GM10847 (cell line): ENCODE results near the gene SDK1.

Experiments used
- POLR2A ChIP-seq: IDR thresholded peaks from 2 replicates; pipeline ENCODE4 v1.6.1; 2011; ENCODE audit not compliant: insufficient read length; ENCODE audit errors: extremely low read depth

SDK1 gene

GRCh38 chr7:4162884-4163564 is 862.0 kb downstream of the SDK1 start:
- TF ChIP-seq POLR2A: no peak

- TF ChIP-seq POLR2A: no peak
Observed at GRCh38 chr7:4163565-4164203, 862.6 kb downstream of the SDK1 start.

- no peak for TF ChIP-seq POLR2A
Observed at GRCh38 chr7:4164556-4164955, 863.5 kb downstream of the SDK1 start.

DNA sequence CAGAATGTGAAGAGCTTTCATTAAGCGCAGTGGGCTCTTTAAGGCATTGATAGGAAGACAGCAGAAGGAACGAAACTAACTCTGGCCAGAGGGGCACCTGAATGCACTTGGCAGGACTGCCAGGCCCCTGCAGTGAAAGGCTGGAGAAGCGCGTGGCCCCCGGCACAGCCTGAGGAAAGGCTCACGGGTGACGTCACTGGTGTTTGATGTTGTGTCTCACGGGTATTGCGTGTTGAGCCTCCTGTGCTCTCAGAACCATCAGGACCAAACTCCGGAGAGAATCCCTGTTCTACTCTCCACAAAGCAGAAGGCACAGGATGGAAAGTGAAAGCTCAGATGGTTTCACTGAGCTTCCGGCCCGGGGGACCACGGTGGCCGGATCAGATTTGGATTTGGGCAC is 865.3 kb downstream of the SDK1 start:
- TF ChIP-seq POLR2A: no peak

- TF ChIP-seq POLR2A: no peak
Observed at GRCh38 chr7:4166807-4167206, 865.8 kb downstream of the SDK1 start.

GRCh38 chr7:4167385-4167910 is 866.4 kb downstream of the SDK1 start:
- no peak for TF ChIP-seq POLR2A

DNA sequence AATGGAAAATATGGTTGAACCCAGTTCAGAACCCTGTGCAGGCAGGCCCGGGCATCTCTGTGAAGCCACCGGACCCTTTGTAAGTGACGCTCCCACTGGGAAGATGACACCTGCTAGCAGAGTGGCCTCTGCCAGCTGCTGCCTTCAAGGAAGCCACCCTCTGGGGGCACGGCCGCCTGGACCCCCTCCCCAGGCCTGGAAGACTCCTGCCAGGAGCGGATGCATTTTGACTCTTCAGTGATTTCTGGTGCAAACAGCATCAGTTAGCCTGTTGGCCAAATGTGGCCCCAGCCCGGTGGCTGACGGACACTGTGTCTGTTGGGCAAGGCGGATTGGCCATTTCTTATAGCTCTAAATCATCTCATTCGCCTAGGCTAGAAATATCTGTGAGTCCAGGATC is 867.0 kb downstream of the SDK1 start:
- no peak for TF ChIP-seq POLR2A

- TF ChIP-seq POLR2A: no peak
Observed at GRCh38 chr7:4168541-4168940, 867.5 kb downstream of the SDK1 start.

DNA sequence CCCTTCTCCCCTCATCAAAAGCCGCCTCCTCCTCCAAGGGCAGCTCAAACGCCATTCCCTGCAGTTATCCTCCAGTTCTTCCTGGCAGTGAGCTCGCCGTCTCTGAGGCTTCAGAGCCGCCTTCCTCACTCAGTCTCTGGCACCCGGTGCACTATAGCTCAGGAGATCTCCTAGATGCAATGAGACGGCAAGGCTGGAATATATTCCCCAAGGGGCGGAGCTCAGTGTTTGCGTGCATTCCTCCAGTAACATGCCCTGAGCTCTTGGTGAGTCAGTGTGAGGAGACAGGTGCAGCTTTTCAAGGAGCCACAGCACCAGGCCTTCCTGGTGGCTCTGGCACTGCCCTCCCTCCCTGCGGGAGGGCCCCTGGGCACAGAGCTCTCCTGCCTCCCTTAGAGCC is 868.4 kb downstream of the SDK1 start:
- TF ChIP-seq POLR2A: no peak

DNA sequence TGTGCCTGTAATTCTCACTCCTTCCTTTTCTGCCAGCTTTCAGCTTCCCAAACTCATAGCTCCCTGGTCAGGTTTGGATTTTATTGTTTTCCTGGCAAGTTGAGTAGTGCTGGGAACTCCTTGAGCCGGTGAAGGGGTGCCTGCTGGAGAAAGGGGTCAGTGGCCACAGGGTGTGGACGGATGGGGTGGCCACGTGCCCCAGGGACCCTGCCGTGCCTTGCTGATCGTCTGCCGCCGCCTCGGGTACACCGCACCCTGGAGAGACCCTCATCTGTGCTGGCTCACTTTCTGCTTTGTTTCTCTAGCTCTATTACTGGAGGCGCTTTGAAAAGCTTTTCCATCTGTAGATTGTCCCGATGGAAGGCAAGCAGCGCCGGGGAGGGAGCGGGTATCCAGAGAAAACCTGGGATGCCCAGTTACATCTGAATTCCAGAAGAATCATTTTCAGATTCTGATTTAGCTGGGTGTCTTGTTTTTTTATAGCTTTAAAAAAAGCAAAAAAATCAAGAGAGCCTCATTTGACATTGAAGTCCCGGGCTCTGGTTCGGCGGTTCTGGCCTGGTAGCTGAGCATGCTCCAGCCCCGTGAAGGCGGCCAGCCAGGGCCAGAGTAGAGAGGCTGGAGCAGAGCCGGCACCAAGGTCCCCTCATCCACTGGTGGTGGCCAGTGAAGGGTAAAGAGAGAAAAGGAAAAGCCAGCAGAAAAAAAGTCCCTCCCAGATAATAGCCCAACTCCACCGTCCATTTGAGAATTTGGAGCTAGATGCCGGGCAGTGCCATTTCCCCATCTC is 870.1 kb downstream of the SDK1 start:
- no peak for TF ChIP-seq POLR2A

DNA sequence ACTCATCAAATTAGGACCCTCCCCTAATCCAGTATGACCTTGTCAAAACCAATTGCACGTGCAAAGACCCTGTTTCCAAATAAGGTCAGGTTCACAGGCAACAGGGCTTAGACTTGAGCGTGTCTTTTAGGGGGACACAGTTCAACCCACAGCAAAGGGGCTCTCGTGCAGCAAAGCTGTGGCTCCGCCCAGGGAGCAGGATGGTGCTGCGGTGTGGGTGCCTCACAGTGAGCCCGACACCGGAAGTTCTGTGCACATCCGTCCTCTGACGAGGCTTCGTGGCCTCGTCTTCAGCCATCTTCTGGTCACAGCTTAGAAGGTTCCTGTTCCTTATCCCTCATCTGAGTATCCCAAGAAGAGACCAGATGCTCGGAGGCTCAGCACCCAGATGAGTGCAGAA is 871.8 kb downstream of the SDK1 start:
- TF ChIP-seq POLR2A: no peak

- no peak for TF ChIP-seq POLR2A
Observed at GRCh38 chr7:4173615-4174014, 872.6 kb downstream of the SDK1 start.

DNA sequence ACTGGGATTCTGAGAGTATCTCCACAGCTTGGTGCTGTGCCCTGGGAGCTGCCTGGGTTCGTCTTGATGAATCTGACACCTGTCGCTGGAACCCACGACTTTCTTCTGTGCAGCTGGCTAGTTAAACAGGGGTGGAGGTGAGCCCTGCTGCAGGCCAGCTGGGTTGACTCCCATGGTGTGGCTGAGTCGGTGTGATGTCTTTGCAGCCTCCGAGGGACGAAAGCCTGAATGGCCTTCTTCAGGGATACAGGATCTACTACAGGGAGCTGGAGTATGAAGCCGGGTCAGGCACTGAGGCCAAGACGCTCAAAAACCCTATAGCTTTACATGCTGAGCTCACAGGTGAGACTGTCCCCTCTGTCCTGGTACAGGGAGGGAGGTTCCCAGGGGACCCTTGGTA is 873.0 kb downstream of the SDK1 start:
- no peak for TF ChIP-seq POLR2A

DNA sequence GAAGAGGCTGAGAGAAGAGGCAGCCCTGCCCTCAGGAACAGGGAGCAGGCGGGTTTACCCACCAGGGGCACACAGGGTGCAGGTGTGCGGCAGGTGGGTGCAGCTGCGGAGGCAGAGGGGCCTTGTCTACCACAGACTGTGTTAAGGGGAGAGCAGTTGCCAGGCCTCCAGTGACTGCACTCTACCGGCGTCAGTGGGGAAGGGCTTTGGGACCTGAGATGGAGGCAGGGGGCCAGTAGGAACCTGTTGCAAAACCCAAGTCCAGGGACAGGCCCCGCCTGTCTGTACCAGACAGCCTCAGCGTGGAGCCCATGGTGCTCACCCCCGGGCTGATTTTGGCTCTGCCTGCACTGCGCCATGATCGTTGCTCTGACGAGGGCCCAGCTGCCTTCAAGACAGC is 873.4 kb downstream of the SDK1 start:
- no peak for TF ChIP-seq POLR2A

DNA sequence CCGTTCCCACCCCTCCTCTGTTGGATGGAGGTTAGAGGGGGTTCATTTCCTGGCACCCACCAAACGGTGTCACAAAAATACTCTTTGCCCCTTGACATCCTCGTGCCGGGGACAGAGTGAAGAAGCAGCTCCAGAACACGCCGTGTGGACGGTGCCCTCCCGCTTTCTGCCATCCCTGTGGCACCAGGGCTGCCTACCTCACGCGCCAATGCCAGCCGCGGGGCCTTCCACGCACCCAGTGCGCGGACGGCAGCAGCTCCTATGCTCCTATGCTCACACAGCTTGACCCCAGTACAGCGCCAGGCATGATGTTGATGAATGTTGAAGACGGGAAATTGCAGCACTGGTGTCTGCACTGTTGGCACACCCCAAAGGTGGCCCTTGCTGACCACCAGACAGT is 873.8 kb downstream of the SDK1 start:
- no peak for TF ChIP-seq POLR2A
